CD14-positive monocyte (primary cell): ENCODE measurements around the gene LRRTM4. TPM values are rescaled to one million over a fixed set of nuclear protein-coding genes. Genes with fewer than 3 reads are reported as not detected.

Source experiments
- DNase-seq, 3 donors: peaks; one replicate each; pipeline ENCODE4 v3.0.0-alpha.2; 2011 to 2022
- H2AFZ ChIP-seq: 2 replicates; pipeline ENCODE4 v1.6.0; 2012; ENCODE audit warnings: mild to moderate bottlenecking, low read depth, low read length, inconsistent platforms; ENCODE audit not compliant: insufficient read depth, poor library complexity, severe bottlenecking
- H3K27ac ChIP-seq, 2 donors: 1 replicate in 1 of 2; 2 replicates in 1 of 2; pipeline ENCODE4 v1.5.1; 2012 to 2013; ENCODE audit warnings: low read length in 2 of 2, control low read depth in 1 of 2, inconsistent platforms in 1 of 2, low read depth in 1 of 2, mild to moderate bottlenecking in 1 of 2
- H3K27me3 ChIP-seq, 2 donors: one replicate each; pipeline versions ENCODE4 v1.6.0 to v1.6.1; 2011 to 2013; ENCODE audit warnings: low read length in 2 of 2; ENCODE audit not compliant: control insufficient read depth in 2 of 2, insufficient read depth in 2 of 2
- H3K36me3 ChIP-seq, 2 donors: replicated peaks in 1 of 2; 1 replicate in 1 of 2; 2 replicates in 1 of 2; pipeline versions ENCODE4 v1.5.1 to v1.6.1; 2012 to 2013; ENCODE audit warnings: low read length in 2 of 2, control low read depth in 1 of 2, inconsistent platforms in 1 of 2, mild to moderate bottlenecking in 1 of 2; ENCODE audit not compliant: insufficient read depth in 2 of 2, control insufficient read depth in 1 of 2
- H3K4me1 ChIP-seq, 2 donors: 1 replicate in 1 of 2; 2 replicates in 1 of 2; pipeline versions ENCODE4 v1.5.1 to v1.6.1; 2012 to 2013; ENCODE audit warnings: low read length in 2 of 2, control low read depth in 1 of 2, inconsistent platforms in 1 of 2, mild to moderate bottlenecking in 1 of 2, moderate library complexity in 1 of 2; ENCODE audit not compliant: insufficient read depth in 2 of 2, control insufficient read depth in 1 of 2
- H3K4me2 ChIP-seq: replicated peaks from 2 replicates; pipeline ENCODE3; 2012; ENCODE audit warnings: low read length, moderate library complexity, mild to moderate bottlenecking; ENCODE audit not compliant: poor library complexity, severe bottlenecking; ENCODE audit errors: extremely low read depth
- H3K4me3 ChIP-seq, 3 experiments: fragments of 200-600 bp in 1 of 3; sonication (generic) in 1 of 3; replicated peaks in 1 of 3; 1 replicate in 2 of 3; 2 replicates in 1 of 3; pipeline ENCODE4 v1.5.1; 2011 to 2013; ENCODE audit warnings: low read length in 3 of 3, mild to moderate bottlenecking in 3 of 3, control low read depth in 2 of 3, low read depth in 2 of 3, inconsistent platforms in 1 of 3, moderate library complexity in 1 of 3
- H3K79me2 ChIP-seq: 2 replicates; pipeline ENCODE4 v1.6.0; 2012; ENCODE audit warnings: mild to moderate bottlenecking, control low read depth, inconsistent platforms, low read length, moderate library complexity; ENCODE audit not compliant: insufficient read depth
- H3K9ac ChIP-seq: 2 replicates; pipeline ENCODE4 v1.6.0; 2017; ENCODE audit warnings: low read length, mild to moderate bottlenecking; ENCODE audit not compliant: insufficient read depth, poor library complexity, severe bottlenecking
- H3K9me3 ChIP-seq, 2 donors: replicated peaks in 1 of 2; 1 replicate in 1 of 2; 2 replicates in 1 of 2; pipeline versions ENCODE4 v1.5.1 to v1.6.1; 2012 to 2013; ENCODE audit warnings: low read length in 2 of 2, control low read depth in 1 of 2; ENCODE audit not compliant: control insufficient read depth in 1 of 2, insufficient read depth in 1 of 2
- H4K20me1 ChIP-seq: 2 replicates; pipeline ENCODE4 v1.6.0; 2012; ENCODE audit warnings: mild to moderate bottlenecking, low read length, control low read depth, moderate library complexity; ENCODE audit not compliant: insufficient read depth
- H3K27ac Mint-ChIP-seq, 7 donors: one replicate each; pipeline ENCODE4 v1.8.0; 2020; ENCODE audit warnings: mild to moderate bottlenecking in 7 of 7, mixed read lengths in 7 of 7, moderate library complexity in 6 of 7, inconsistent platforms in 2 of 7
- H3K27me3 Mint-ChIP-seq, 3 donors: one replicate each; pipeline ENCODE4 v1.8.0; 2021 to 2022; ENCODE audit warnings: low read depth in 3 of 3, mild to moderate bottlenecking in 3 of 3, mixed read lengths in 3 of 3, moderate library complexity in 3 of 3, inconsistent platforms in 1 of 3
- H3K36me3 Mint-ChIP-seq, 2 donors: one replicate each; pipeline ENCODE4 v1.8.0; 2020; ENCODE audit warnings: mixed read lengths in 2 of 2, inconsistent platforms in 1 of 2, mild to moderate bottlenecking in 1 of 2
- H3K4me1 Mint-ChIP-seq: one replicate; pipeline ENCODE4 v1.8.0; 2020; ENCODE audit warnings: mild to moderate bottlenecking, mixed read lengths
- H3K4me3 Mint-ChIP-seq, 2 donors: one replicate each; pipeline ENCODE4 v1.8.0; 2020; ENCODE audit warnings: mild to moderate bottlenecking in 2 of 2, mixed read lengths in 2 of 2, moderate library complexity in 1 of 2
- H3K9me3 Mint-ChIP-seq, 7 donors: one replicate each; pipeline ENCODE4 v1.8.0; 2020 to 2022; ENCODE audit warnings: mixed read lengths in 7 of 7, mild to moderate bottlenecking in 6 of 7, moderate library complexity in 6 of 7, inconsistent platforms in 2 of 7
- WGBS: methylation state at CpG from one replicate; pipeline ENCODE4 v1.1.5; 2013; ENCODE audit warnings: missing lambda C conversion rate; ENCODE audit not compliant: insufficient coverage; 5-methylcytosine and 5-hydroxymethylcytosine counted together
- intact Hi-C, 2 donors: fragments of 100-400 bp; cut with micrococcal nuclease; formaldehyde crosslinking; loops; one replicate each; pipeline versions ENCODE4 v1.15.0 to v1.15.1; 2023
- polyA plus RNA-seq, 3 donors: library from polyadenylated mRNA; depleted of rRNA in 1 of 3; unstranded in 2 of 3; stranded (reverse) in 1 of 3; fragments of 300-500 nt in 2 of 3; fragments of >200 nt in 1 of 3; fragmentation: Illumina TruSeq in 2 of 3; gene quantifications; 1 replicate in 2 of 3; 2 replicates in 1 of 3; pipeline ENCODE4 v1.2.3, GENCODE V29; 2012 to 2021
- TF ChIP-seq, protein P1 (sequence below): fragments of 200-600 bp; IDR thresholded peaks from one replicate; pipeline ENCODE4 v1.8.0; 2022; ENCODE audit warnings: antibody characterized with exemption, mild to moderate bottlenecking

The LRRTM4 gene
- polyA plus RNA-seq, 3 donors, result not detected

GRCh38 chr2:76861708-76862107, 660.5 kb downstream of the LRRTM4 start:
- no CpG with 5 or more reads among the region's 3 CpGs for WGBS
- no peaks in the 10 kb centered on the region for H3K36me3 Mint-ChIP-seq

DNA sequence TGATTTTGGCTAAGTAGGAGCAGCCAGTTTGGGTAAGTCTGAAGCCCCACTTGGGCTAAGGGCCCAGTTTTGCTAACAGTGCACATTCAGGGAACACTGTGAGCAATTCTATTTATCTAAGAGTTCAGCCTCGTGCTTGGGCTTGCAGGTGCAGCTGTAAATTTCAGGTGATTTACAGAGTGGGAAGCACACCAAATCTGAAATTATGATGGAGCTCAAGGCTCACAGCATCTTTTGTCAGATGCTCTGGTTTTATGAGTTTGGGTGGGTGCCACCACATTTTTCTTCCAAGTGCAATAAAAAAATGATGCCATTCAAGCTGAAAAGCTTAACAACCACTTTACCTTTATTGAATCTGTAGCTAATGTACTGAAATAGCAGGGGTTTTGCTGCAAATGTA, 671.2 kb downstream of the LRRTM4 start:
- WGBS, result 67% methylated on average over 1 of the region's 1 CpG
- no peak overlapping the region for H3K4me3 ChIP-seq

More at GRCh38 chr2:76861708-76862107, 660.5 kb downstream of the LRRTM4 start:
- Histone ChIP-seq H2AFZ (no peak overlapping the region), H3K4me3 (no peak overlapping the region), H3K36me3 (no peaks in the 10 kb centered on the region), H3K27me3 (no peaks in the 10 kb centered on the region), H3K9me3 (no peaks in the 10 kb centered on the region), H3K79me2 (no peaks in the 10 kb centered on the region), H3K4me1 (no peaks in the 10 kb centered on the region), H3K9ac (no peak overlapping the region), H4K20me1 (no peaks in the 10 kb centered on the region), H3K4me2 (no peak overlapping the region), H3K27ac (no peak overlapping the region)
- no peak overlapping the region for H3K4me3 Mint-ChIP-seq
- no peak for DNase-seq
- H3K27ac Mint-ChIP-seq, result no peak overlapping the region
- no peaks in the 10 kb centered on the region for H3K27me3 Mint-ChIP-seq
- no peaks in the 10 kb centered on the region for H3K4me1 Mint-ChIP-seq
- TF ChIP-seq, protein P1, sequence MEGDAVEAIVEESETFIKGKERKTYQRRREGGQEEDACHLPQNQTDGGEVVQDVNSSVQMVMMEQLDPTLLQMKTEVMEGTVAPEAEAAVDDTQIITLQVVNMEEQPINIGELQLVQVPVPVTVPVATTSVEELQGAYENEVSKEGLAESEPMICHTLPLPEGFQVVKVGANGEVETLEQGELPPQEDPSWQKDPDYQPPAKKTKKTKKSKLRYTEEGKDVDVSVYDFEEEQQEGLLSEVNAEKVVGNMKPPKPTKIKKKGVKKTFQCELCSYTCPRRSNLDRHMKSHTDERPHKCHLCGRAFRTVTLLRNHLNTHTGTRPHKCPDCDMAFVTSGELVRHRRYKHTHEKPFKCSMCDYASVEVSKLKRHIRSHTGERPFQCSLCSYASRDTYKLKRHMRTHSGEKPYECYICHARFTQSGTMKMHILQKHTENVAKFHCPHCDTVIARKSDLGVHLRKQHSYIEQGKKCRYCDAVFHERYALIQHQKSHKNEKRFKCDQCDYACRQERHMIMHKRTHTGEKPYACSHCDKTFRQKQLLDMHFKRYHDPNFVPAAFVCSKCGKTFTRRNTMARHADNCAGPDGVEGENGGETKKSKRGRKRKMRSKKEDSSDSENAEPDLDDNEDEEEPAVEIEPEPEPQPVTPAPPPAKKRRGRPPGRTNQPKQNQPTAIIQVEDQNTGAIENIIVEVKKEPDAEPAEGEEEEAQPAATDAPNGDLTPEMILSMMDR, result no peak
- intact Hi-C loops, result no loop called here
- H3K9me3 Mint-ChIP-seq, result peaks cover 0 to 3% (median 0%) of the 10 kb centered on the region in 7 donors

More for the DNA sequence above, 671.2 kb downstream of the LRRTM4 start:
- DNase-seq, result no peak
- H3K27ac Mint-ChIP-seq, result no peak overlapping the region
- intact Hi-C loops, result no loop called here
- H3K79me2 ChIP-seq, result no peaks in the 10 kb centered on the region
- H3K4me1 Mint-ChIP-seq, result no peaks in the 10 kb centered on the region
- H3K9ac ChIP-seq, result no peak overlapping the region
- H3K4me1 ChIP-seq, result no peaks in the 10 kb centered on the region
- no peaks in the 10 kb centered on the region for H3K9me3 Mint-ChIP-seq
- no peak overlapping the region for H3K4me2 ChIP-seq
- H2AFZ ChIP-seq, result no peak overlapping the region
- H4K20me1 ChIP-seq, result no peaks in the 10 kb centered on the region
- no peak overlapping the region for H3K4me3 Mint-ChIP-seq
- no peaks in the 10 kb centered on the region for H3K36me3 ChIP-seq
- H3K36me3 Mint-ChIP-seq, result no peaks in the 10 kb centered on the region
- TF ChIP-seq, protein P1, result no peak
- no peak overlapping the region for H3K27ac ChIP-seq
- H3K27me3 ChIP-seq, result no peaks in the 10 kb centered on the region
- no peaks in the 10 kb centered on the region for H3K27me3 Mint-ChIP-seq
- H3K9me3 ChIP-seq, result no peaks in the 10 kb centered on the region
